ENCODE data around the gene GPR37. TPM values are rescaled to one million over a fixed set of nuclear protein-coding genes. Genes with fewer than 3 reads are reported as not detected.

The GPR37 gene
- total and polyA plus RNA-seq, 3 donors from 2014 or later, result 41.9 to 76.3 (median 65.4) TPM

- no peak for DNase-seq
- no peak overlapping the region for H3K4me3 ChIP-seq
- H3K9me3 ChIP-seq, result no peaks in the 10 kb centered on the region
- intact Hi-C loops (cut with DNase I; ENCODE audit: low total_unique reads), result no loop called here
- H3K27me3 ChIP-seq, result no peaks in the 10 kb centered on the region
- H3K27ac ChIP-seq, result no peak overlapping the region
- 41 to 49% methylated on average over 6 of the region's 6 CpGs for WGBS, 2 donors
- TF ChIP-seq POLR2A (IDR thresholded peaks at IDR 0.05) (no peak), CTCF (IDR thresholded peaks at IDR 0.05) (no peak)
- H3K4me1 ChIP-seq, result no peaks in the 10 kb centered on the region
- H3K36me3 ChIP-seq (ENCODE audit: low read depth, missing control alignments), result no peaks in the 10 kb centered on the region
Measured at GRCh38 chr7:124785994-124786393, 20.4 kb upstream of the GPR37 start.

DNA sequence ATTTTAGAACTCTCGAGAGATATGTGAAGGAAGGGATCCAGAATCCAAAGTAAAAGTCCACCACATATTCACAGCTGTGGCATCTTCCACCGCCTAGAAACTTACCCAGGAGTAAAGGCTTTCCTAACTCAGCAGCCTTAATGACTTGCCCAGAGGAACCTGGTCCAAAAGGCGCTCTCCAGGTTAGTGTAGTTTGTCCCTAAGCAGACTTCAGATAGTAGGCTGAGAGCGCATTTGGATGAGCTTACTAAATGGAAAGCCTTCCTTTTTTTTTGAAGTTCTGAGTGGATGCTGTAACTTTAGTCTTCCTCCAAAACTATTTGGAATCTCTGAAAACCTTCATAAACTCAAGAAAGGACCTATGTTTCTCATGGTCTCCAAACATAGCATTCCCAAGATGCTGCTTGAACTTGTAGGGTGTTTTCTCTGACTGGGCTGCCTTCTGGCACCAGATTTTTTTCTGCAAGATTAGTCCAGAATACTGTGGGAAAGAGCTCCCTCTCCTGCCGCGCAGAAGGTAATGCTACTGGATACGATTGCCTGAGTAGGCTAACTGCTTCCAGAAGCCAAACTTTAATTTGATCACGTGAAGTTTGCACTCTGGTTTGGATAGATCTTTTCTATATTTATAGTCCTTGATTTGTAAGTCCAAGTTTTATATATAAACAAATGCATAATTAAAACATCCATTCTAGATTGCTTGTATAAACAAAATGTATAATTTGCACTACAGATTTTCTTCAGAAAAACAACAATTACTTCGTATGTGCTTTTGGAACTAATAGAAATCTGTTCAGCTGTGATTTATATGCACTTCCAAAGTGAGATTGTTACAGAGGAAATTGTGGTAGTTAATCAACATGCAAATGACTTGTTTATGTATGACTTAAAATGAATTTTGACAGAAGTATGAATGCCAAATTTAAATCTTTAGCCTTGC is 19.6 kb upstream of the GPR37 start:
- Histone ChIP-seq H3K27me3 (no peaks in the 10 kb centered on the region), H3K27ac (no peak overlapping the region), H3K4me3 (no peak overlapping the region), H3K4me1 (no peaks in the 10 kb centered on the region), H3K36me3 (ENCODE audit: low read depth, missing control alignments) (no peaks in the 10 kb centered on the region), H3K9me3 (no peaks in the 10 kb centered on the region)
- peak; percentile 66 for DNase-seq
- no peak for TF ChIP-seq POLR2A (IDR thresholded peaks at IDR 0.05)
- TF ChIP-seq CTCF (IDR thresholded peaks at IDR 0.05), result peak; percentile 57 to 66 (median 59)
- 33 to 46% methylated on average over 9 of the region's 9 CpGs for WGBS, 2 donors
- intact Hi-C loops (cut with DNase I; ENCODE audit: low total_unique reads), result no loop called here

DNA sequence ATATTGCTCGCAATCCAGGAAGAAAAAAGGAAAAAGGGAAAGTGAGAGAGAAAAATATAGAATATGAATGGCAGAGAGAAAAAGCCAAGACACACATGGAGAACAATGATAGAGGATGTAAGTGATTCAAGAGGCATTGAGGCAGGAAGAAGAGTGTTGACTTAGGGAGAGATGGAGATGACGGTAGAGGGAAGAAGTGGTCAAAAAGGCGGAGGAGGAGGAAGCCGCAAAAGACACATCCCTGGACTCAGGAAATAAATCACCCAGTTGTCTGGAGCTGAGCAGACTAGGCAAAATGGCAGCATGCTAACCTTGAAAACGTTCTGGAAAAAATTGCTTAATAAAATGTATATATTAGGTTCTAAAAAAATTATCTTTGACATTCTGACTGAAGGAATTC is 17.7 kb upstream of the GPR37 start:
- intact Hi-C loops (cut with DNase I; ENCODE audit: low total_unique reads), result no loop called here

GRCh38 chr7:124781907-124782734 is 16.5 kb upstream of the GPR37 start:
- Histone ChIP-seq H3K4me1 (no peaks in the 10 kb centered on the region), H3K4me3 (no peak overlapping the region), H3K27ac (no peak overlapping the region), H3K9me3 (no peaks in the 10 kb centered on the region), H3K36me3 (ENCODE audit: low read depth, missing control alignments) (no peaks in the 10 kb centered on the region), H3K27me3 (no peaks in the 10 kb centered on the region)
- TF ChIP-seq POLR2A (IDR thresholded peaks at IDR 0.05), result no peak
- no peak for TF ChIP-seq CTCF (IDR thresholded peaks at IDR 0.05)
- intact Hi-C loops (cut with DNase I; ENCODE audit: low total_unique reads), result no loop called here
- no peak for DNase-seq
- WGBS, 2 donors, result 72 to 78% methylated on average over 12 of the region's 12 CpGs

More for the DNA sequence above, 17.7 kb upstream of the GPR37 start:
- WGBS, 2 donors, result 78 to 88% methylated on average over 5 of the region's 5 CpGs
- Histone ChIP-seq H3K9me3 (no peaks in the 10 kb centered on the region), H3K4me3 (no peak overlapping the region), H3K27me3 (no peaks in the 10 kb centered on the region), H3K36me3 (ENCODE audit: low read depth, missing control alignments) (no peaks in the 10 kb centered on the region), H3K4me1 (no peaks in the 10 kb centered on the region), H3K27ac (no peak overlapping the region)
- TF ChIP-seq POLR2A (IDR thresholded peaks at IDR 0.05), result no peak
- TF ChIP-seq CTCF (IDR thresholded peaks at IDR 0.05), result no peak
- DNase-seq, result no peak

All from testis (tissue), 3 donors.